Neutrophil (primary cell): ENCODE results near the gene RAB30.

Experiments
- H3K27ac ChIP-seq: fragments of 200-600 bp; sonication (generic); 2 replicates; pipeline ENCODE4 v1.5.1; 2016; ENCODE audit warnings: mild to moderate bottlenecking, moderate library complexity
- H3K27me3 ChIP-seq: fragments of 200-600 bp; sonication (generic); 2 replicates; pipeline ENCODE4 v1.6.0; 2016; ENCODE audit warnings: mild to moderate bottlenecking
- H3K36me3 ChIP-seq: fragments of 200-600 bp; sonication (generic); 2 replicates; pipeline ENCODE4 v1.5.1; 2017
- H3K4me1 ChIP-seq, 2 experiments: fragments of 200-600 bp in 1 of 2; sonication (generic) in 1 of 2; 1 replicate in 1 of 2; 2 replicates in 1 of 2; pipeline versions ENCODE4 v1.5.1 to v1.6.1; 2013 to 2016; ENCODE audit warnings: low read depth in 1 of 2, low read length in 1 of 2, mild to moderate bottlenecking in 1 of 2, moderate library complexity in 1 of 2; ENCODE audit not compliant: control insufficient read depth in 1 of 2, insufficient read depth in 1 of 2
- H3K4me3 ChIP-seq, 2 experiments: fragments of 200-600 bp in 1 of 2; sonication (generic) in 1 of 2; 1 replicate in 1 of 2; 2 replicates in 1 of 2; pipeline ENCODE4 v1.5.1; 2013 to 2016; ENCODE audit warnings: low read depth in 1 of 2, low read length in 1 of 2, mild to moderate bottlenecking in 1 of 2, moderate library complexity in 1 of 2
- H3K9me3 ChIP-seq: fragments of 200-600 bp; sonication (generic); 2 replicates; pipeline ENCODE4 v1.5.1; 2016
- TF ChIP-seq, protein P1 (sequence below): fragments of 200-600 bp; sonication (generic); IDR thresholded peaks from 2 replicates; pipeline ENCODE4 v1.5.1; 2016; ENCODE audit warnings: antibody characterized with exemption

RAB30 gene

DNA sequence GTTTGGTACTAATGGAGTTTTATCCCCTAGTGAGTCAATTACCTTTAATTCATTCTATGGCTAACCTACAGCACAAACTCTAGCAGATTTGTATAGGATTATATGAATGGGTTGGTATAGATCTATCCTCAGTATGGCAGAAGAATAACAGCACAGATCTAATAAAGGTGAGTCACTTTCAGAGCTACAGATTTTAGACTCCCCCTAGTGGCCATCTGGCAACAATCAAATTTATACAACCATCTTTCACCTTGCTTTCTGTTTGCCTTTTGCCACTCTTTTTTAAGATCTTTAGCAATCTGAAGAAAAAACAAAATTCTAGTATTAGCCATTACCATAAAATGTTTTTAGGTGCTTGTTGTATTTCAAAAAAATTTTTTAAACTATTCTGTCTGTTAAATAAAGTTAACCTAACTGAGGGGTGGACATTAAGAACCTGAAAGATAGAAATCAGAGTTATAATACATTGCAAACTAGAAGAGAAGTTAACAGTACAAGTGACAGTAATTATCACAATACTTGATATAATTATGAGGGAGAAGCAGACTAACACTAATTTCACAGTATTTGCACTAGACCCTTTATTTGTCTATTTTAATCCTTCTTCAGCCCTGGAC lies 144.3 kb downstream of the RAB30 start:
- Histone ChIP-seq H3K9me3 (no peaks in the 10 kb centered on the region), H3K4me1 (no peaks in the 10 kb centered on the region), H3K36me3 (peaks cover 54% of the 10 kb centered on the region), H3K27me3 (no peaks in the 10 kb centered on the region), H3K4me3 (no peak overlapping the region), H3K27ac (no peak overlapping the region)
- TF ChIP-seq, protein P1, sequence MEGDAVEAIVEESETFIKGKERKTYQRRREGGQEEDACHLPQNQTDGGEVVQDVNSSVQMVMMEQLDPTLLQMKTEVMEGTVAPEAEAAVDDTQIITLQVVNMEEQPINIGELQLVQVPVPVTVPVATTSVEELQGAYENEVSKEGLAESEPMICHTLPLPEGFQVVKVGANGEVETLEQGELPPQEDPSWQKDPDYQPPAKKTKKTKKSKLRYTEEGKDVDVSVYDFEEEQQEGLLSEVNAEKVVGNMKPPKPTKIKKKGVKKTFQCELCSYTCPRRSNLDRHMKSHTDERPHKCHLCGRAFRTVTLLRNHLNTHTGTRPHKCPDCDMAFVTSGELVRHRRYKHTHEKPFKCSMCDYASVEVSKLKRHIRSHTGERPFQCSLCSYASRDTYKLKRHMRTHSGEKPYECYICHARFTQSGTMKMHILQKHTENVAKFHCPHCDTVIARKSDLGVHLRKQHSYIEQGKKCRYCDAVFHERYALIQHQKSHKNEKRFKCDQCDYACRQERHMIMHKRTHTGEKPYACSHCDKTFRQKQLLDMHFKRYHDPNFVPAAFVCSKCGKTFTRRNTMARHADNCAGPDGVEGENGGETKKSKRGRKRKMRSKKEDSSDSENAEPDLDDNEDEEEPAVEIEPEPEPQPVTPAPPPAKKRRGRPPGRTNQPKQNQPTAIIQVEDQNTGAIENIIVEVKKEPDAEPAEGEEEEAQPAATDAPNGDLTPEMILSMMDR = peak; percentile 73

DNA sequence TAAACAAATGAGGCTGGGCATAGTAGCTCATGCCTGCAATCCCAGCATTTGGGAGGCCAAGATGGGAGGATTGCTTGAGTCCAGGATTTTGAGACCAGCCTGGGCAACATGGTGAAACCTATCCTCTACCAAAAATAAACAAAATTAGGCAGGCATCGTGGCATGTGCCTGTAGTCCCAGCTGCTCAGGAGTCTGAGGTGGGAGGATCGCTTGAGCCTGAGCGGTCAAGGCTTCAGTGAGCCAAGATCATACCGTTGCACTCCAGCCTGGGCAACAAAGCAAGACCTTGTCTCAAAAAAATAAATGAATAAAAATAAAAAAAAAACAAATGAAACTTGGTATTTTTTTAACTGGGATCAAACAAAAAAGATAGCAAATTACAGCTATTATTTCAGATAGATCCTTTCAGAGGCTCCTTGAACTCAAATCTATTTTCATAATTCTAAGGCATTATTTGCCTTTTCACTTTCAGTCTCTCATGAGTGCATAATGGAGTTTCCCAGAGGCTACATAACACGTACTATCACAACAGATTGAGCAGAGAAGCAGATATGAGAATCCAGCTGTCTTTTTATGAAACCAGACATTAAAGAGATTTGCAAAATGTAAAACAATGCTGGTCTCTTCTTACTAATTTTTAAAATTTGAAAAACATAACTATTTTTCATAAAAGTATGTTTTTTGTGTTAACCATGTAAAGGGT lies 147.0 kb downstream of the RAB30 start:
- H3K27ac ChIP-seq = no peak overlapping the region
- TF ChIP-seq, protein P1 = no peak
- H3K9me3 ChIP-seq = no peaks in the 10 kb centered on the region
- H3K36me3 ChIP-seq = peaks cover 41% of the 10 kb centered on the region
- H3K4me1 ChIP-seq = no peaks in the 10 kb centered on the region
- no peaks in the 10 kb centered on the region for H3K27me3 ChIP-seq
- no peak overlapping the region for H3K4me3 ChIP-seq
